ENCODE measurements around the gene MR1. TPM values are rescaled to one million over a fixed set of nuclear protein-coding genes. Genes with fewer than 3 reads are reported as not detected.
A peak's percentile ranks its signal among the peaks of the same experiment; 100 is the strongest.

MR1 gene
- total and polyA plus RNA-seq, 2 of the 13 experiments (the other 11 are each of a cell fraction or from before 2014, with no cell fraction given): 7.7 to 10.4 TPM

DNA sequence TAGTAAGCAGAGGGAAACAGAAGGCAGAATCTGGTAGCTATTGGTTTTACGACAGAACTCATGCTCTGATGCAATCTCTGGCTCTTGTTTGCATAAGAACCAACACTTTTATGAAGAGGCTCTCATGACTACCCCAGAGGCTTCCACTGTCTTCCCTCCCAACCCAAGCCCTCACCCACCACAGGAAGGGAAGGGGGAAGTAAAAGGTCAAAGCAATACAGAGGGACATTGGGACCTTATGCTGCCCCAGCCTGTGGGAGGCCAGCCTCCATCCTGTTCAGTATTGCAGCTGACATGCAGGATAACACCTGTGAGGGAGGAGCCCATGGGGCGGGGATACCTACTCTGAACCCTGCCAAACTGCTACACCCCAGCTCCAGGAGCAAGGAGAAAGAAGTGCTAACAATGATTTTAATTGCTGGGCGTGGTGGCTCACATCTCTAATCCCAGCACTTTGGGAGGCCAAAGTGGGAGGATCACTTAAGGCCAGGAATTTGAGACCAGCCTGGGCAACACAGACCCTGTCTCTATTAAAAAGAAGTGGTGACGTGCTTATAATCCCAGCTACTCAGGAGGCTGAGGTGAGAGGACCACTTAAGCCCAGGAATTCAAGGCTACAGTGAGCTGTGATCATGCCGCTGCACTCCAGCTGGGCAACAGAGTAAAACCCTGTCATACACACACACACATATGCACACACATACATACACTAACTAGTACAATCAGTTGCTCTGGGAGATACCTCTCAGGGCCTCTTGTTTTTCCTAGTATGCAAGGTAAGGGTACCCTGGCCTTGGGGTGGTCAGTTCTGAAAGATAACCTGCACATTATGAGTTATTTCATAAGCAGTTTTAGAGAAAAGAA, 9.5 kb downstream of the MR1 start (continued):
- no peak for TF ChIP-seq HOXA7 (CRISPR knock-in tag; IDR thresholded peaks at IDR 0.05)
- no peak for TF ChIP-seq RFXANK (CRISPR knock-in tag; IDR thresholded peaks at IDR 0.05)
- no peak for TF ChIP-seq ZNF160 (CRISPR knock-in tag; IDR thresholded peaks at IDR 0.05)
- no peak for TF ChIP-seq SUZ12 (IDR thresholded peaks at IDR 0.05; ENCODE audit: low read depth, low read length)
- no peak for TF ChIP-seq SAFB2 (CRISPR knock-in tag; IDR thresholded peaks at IDR 0.05; ENCODE audit: borderline replicate concordance, low read depth)
- no peak for TF ChIP-seq GLI4 (CRISPR knock-in tag; IDR thresholded peaks at IDR 0.05; ENCODE audit: borderline replicate concordance)
- no peak for TF ChIP-seq ZFP37 (CRISPR knock-in tag; IDR thresholded peaks at IDR 0.05; ENCODE audit: borderline replicate concordance)
- no peak for TF ChIP-seq YEATS4 (CRISPR knock-in tag; IDR thresholded peaks at IDR 0.05; ENCODE audit: borderline replicate concordance)
- TF ChIP-seq THAP11 (CRISPR knock-in tag; IDR thresholded peaks at IDR 0.05): peak; percentile 38; the same call in 1 of the 2 replicates
- no peak for TF ChIP-seq TOPORS (CRISPR knock-in tag; IDR thresholded peaks at IDR 0.05)
- TF ChIP-seq ZNF124 (CRISPR knock-in tag; IDR thresholded peaks at IDR 0.05): no peak
- TF ChIP-seq, protein P1, sequence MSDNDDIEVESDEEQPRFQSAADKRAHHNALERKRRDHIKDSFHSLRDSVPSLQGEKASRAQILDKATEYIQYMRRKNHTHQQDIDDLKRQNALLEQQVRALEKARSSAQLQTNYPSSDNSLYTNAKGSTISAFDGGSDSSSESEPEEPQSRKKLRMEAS (IDR thresholded peaks at IDR 0.05): peak; percentile 16; the same call in 1 of the 2 replicates
- TF ChIP-seq HNRNPUL1 (IDR thresholded peaks at IDR 0.05; ENCODE audit: low read depth, low read length): no peak
- TF ChIP-seq ZNF558 (CRISPR knock-in tag; IDR thresholded peaks at IDR 0.05; ENCODE audit: borderline replicate concordance): no peak
- TF ChIP-seq EEA1 (CRISPR knock-in tag; IDR thresholded peaks at IDR 0.05; ENCODE audit: borderline replicate concordance): no peak
- TF ChIP-seq, protein P2, sequence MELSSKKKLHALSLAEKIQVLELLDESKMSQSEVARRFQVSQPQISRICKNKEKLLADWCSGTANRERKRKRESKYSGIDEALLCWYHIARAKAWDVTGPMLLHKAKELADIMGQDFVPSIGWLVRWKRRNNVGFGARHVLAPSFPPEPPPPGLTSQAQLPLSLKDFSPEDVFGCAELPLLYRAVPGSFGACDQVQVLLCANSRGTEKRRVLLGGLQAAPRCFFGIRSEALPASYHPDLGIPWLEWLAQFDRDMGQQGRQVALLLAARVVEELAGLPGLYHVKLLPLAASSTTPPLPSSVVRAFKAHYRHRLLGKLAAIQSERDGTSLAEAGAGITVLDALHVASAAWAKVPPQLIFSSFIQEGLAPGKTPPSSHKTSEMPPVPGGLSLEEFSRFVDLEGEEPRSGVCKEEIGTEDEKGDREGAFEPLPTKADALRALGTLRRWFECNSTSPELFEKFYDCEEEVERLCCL (CRISPR knock-in tag; IDR thresholded peaks at IDR 0.05; ENCODE audit: borderline replicate concordance): no peak
- TF ChIP-seq ZNF720 (CRISPR knock-in tag; IDR thresholded peaks at IDR 0.05): no peak
- TF ChIP-seq ISL2 (CRISPR knock-in tag; IDR thresholded peaks at IDR 0.05): 0 out of 2 replicates have a peak, but pooled peaks have one; percentile 16
- TF ChIP-seq POLR2AphosphoS5 (IDR thresholded peaks at IDR 0.05; ENCODE audit: low read depth, low read length): no peak
- TF ChIP-seq SETDB1 (CRISPR knock-in tag; IDR thresholded peaks at IDR 0.05; ENCODE audit: borderline replicate concordance): no peak
- no peak for TF ChIP-seq KAT7 (CRISPR knock-in tag; IDR thresholded peaks at IDR 0.05; ENCODE audit: borderline replicate concordance)
- peak; percentile 78; the same call in 1 of the 2 replicates for TF ChIP-seq ZNF12 (CRISPR knock-in tag; IDR thresholded peaks at IDR 0.05)
- no peak for TF ChIP-seq ARID2 (CRISPR knock-in tag; IDR thresholded peaks at IDR 0.05; ENCODE audit: borderline replicate concordance)
- TF ChIP-seq GFI1 (CRISPR knock-in tag; IDR thresholded peaks at IDR 0.05; ENCODE audit: borderline replicate concordance): peak; percentile 49; the same call in 1 of the 2 replicates
- no peak for TF ChIP-seq RELA (CRISPR knock-in tag; IDR thresholded peaks at IDR 0.05)
- TF ChIP-seq, protein P3, sequence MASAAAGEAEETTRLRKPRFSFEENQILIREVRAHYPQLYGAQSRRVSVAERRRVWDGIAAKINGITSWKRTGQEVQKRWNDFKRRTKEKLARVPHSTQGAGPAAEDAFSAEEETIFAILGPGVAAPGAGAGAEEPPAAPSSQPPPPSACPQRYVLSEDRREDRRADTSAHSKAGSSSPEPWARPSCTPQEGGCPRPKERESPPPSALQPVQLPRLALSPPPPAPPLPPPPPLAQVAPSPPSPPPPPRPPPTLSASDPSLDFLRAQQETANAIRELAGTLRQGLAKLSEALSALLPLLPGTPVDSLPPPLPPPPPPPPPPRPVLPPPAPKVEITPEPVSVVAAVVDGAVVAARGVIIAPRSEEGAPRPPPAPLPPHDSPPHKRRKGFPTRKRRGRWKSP (CRISPR knock-in tag; IDR thresholded peaks at IDR 0.05): peak; percentile 57; the same call in 1 of the 2 replicates
- TF ChIP-seq ZNF331 (CRISPR knock-in tag; IDR thresholded peaks at IDR 0.05): peak; percentile 50; the same call in 1 of the 2 replicates
- peak; percentile 41; the same call in 1 of the 2 replicates for TF ChIP-seq RXRA (CRISPR knock-in tag; IDR thresholded peaks at IDR 0.05)
